Activated CD8-positive, alpha-beta memory T cell treated with anti-CD3 and anti-CD28 coated beads, Interleukin-2, amount 50 U/mL, for 24 hours (primary cell): ENCODE measurements around the gene CYP2W1.
"Not testable (repeated sequence)": the region's sequence is repeated elsewhere in the genome, so short reads cannot be mapped to it uniquely, and the experiment has no call there.

ENCODE experiments used
- DNase-seq: peaks from one replicate; pipeline ENCODE4 v3.0.0-alpha.2; 2020; ENCODE audit errors: extremely low read depth

CYP2W1 gene

DNA sequence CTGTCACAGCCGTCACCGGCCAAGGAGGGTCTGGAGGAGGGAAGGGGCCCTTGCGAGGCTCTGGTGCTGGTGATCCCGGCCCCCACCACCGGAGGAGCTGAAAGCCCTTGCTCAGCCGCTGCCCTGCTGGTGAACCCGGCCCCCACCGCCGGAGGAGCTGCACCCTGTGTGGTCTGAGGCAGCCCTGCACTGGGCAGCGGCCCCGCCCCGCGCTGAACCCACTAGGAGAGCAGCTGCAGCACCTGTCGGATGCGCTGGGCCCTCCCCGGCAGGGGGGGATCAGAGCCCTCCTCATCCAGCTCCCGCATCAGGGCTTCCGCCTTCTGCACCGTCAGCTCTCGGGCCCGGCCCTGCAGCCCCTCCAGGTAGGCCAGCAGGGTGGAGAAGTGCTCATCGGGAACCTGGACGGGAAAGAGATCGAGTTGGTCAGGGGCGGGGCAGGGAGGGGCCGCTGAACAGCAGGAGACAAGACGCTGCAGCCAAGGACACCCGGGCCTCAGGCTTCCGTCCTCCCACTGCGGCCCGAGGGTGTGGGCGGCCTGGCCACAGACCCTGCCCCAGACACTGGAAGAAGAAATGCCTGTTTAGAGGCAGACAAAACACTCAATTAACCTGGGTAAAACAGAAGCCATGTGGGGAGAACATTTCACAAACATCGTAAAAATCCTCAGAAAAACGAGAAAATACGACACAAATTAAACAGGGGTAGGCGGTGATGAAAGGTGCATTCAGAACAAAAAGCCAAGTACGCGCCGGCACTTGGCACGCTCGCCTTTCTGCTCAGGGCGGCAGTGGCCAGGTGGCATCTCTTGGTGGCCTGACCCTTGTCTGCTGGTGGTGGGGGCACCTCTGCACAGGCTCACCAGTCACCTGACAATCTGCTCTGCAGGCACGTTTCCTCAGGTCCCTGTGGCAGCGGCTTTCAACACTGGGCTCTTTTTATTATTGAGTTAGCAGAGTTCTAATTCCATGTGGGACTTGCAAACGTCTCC lies 14.7 kb downstream of the CYP2W1 start:
- DNase-seq = no peak

DNA sequence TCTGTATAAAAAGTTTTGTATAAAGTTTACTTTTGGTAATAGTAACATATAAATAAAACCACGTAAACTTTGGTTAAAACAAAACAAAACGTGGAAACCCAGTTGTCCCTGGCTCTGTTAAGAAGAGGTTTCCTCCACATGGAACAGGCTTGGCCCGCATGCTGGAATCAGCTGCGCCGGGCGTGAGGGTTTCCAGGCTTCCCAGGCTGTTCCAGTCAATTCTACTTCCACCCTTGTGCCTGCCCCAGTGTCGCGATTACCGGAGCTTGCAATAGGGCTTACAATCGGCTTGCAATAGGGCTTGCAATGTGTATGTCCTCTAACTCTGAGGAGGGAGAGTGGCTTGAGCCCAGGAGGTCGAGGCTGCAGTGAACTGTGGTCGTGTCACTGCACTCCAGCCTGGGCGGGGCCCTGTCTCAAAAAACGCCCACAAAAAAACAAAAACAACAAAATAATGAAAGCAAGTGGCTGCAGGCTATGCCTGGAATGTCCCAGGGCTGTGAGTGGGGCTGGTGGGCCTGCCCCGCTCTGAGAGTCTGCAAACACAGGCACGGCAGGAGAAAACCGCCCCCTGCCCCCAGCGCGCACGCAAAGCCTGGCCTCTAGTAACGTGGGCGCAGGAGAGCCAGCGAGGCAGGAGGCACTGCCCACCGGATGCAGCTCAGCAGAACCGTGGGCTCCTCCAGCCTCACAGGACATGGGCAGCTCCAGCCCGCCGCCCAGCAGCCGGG lies 16.3 kb downstream of the CYP2W1 start:
- DNase-seq = no peak

DNA sequence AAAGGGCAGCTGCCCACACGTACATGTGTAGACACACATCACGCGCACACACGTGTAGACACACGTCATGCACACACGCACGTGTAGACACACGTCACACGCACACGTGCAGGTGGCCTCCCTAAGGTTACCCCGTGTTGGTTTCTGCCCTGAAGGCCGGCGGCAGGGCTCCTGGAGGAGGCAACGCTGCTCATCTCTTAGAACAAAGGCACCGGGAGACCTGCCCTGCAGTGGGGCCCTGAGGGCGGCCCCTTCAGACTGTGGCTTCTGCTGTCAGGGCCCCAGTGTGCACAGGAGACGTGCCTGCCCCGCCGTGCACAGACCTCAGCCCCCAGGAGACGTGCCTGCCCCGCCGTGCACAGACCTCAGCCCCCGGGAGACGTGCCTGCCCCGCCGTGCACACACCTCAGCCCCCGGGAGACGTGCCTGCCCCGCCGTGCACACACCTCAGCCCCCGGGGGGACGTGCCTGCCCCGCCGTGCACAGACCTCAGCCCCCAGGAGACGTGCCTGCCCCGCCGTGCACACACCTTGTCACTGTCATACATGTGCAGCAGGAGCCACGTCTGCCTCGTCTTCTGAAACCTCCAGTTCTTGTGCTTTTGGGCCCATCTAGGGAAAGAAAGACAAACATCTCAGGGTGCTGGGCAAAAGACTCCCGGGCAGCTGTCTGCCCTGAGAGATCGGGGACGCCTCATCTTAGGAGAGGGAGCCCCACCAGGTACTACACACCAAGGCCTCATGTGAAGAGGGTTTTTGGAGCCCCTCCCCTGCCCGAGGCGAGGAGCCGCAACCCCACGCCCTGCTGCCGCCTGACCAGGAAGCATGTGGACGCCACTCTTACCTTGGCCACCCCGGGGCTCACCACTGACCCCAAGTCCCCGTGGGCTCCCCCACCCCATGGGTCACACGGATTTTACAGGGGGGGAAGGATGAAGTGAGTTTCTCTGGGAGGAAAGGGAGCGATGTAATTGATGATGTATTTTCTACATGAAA lies 17.3 kb downstream of the CYP2W1 start:
- no peak for DNase-seq

GRCh38 chr7:1001069-1001770 lies 18.2 kb downstream of the CYP2W1 start:
- not testable (repeated sequence) for DNase-seq

DNA sequence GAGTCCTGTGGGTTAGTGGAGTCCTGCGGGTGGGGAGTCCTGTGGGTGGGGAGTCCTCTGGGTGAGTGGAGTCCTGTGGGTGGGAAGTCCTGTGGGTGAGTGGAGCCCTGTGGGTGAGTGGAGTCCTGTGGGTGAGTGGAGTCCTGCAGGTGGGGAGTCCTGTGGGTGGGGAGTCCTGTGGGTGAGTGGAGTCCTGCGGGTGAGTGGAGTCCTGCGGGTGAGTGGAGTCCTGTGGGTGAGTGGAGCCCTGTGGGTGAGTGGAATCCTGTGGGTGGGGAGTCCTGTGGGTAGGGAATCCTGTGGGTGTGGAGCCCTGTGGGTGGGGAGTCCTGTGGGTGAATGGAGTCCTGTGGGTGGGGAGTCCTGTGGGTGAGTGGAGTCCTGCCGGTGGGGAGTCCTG lies 19.0 kb downstream of the CYP2W1 start:
- not testable (repeated sequence) for DNase-seq

DNA sequence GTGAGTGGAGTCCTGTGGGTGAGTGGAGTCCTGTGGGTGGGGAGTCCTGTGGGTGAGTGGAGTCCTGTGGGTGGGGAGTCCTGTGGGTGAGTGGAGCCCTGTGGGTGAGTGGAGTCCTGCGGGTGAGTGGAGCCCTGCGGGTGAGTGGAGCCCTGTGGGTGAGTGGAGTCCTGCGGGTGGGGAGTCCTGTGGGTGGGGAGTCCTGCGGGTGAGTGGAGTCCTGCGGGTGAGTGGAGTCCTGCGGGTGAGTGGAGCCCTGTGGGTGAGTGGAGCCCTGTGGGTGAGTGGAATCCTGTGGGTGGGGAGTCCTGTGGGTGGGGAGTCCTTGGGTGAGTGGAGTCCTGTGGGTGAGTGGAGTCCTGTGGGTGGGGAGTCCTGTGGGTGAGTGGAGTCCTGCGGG lies 19.5 kb downstream of the CYP2W1 start:
- DNase-seq = not testable (repeated sequence)

DNA sequence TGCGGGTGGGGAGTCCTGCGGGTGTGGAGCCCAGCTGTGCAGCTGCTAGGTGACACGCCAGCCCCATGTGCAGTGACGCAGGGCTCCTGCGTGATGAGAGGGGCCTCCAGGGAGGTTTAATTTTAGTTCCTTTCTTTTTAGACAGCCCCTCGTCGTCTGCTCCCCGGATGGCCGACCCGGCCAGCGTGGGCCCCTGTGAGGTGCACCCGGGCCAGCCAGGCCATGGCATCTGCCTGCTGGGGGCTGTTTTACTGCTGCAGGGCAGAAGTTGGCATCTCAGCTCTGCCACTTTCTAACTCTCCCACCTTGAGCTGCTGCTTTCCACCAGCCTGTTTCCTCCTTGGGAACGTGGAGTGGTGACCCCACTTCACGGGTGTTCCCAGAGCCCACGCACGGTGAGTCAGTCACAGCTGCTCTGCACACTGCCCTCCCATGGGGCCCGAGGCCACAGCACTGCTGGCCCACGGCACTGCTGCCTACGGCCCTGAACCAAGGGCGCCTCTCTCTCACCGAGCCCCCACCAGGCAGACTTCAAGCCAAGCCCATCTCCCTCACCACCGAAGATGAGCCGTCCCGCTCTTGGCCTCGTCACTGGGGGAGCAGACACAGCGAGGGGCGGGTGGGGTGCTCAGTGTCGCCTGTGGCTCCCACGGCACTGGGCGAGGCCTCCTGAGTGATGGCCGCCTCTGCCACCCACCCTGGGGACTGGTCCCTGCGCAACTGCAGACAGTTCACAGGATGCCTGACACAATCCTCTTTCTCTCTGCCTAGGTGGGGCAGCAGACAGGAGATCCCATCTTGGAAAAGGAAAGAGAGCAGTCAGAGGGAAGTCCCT lies 21.3 kb downstream of the CYP2W1 start:
- no peak for DNase-seq

DNA sequence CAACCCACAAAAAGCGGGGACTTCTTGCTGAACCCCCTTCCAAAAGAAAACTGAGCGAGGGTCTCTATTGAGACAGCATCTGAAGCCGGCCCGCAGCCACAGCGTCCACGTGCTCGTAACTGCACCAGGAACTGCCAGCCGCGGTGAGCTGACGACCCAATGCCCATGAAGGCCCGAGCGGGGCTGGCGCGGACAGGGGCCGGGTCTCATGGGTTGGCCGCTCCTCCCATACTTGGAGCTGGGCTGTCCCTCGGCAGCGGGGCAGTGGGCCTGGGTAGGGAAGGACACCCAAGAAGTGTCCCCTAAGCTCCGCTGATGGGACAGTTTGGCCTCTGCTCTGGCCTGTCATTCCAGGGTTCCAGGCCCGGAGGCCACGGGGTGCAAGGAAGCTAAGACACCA lies 22.3 kb downstream of the CYP2W1 start:
- DNase-seq = no peak

- DNase-seq = no peak
These were observed 24.9 kb downstream of the CYP2W1 start for GRCh38 chr7:1007901-1008300.

- DNase-seq = no peak
These were observed 25.9 kb downstream of the CYP2W1 start for GRCh38 chr7:1008733-1009363.

GRCh38 chr7:1009747-1010146 lies 26.8 kb downstream of the CYP2W1 start:
- no peak for DNase-seq

- no peak for DNase-seq
These were observed 27.2 kb downstream of the CYP2W1 start for GRCh38 chr7:1010226-1010625.

GRCh38 chr7:1011297-1012003 lies 28.5 kb downstream of the CYP2W1 start:
- no peak for DNase-seq

DNA sequence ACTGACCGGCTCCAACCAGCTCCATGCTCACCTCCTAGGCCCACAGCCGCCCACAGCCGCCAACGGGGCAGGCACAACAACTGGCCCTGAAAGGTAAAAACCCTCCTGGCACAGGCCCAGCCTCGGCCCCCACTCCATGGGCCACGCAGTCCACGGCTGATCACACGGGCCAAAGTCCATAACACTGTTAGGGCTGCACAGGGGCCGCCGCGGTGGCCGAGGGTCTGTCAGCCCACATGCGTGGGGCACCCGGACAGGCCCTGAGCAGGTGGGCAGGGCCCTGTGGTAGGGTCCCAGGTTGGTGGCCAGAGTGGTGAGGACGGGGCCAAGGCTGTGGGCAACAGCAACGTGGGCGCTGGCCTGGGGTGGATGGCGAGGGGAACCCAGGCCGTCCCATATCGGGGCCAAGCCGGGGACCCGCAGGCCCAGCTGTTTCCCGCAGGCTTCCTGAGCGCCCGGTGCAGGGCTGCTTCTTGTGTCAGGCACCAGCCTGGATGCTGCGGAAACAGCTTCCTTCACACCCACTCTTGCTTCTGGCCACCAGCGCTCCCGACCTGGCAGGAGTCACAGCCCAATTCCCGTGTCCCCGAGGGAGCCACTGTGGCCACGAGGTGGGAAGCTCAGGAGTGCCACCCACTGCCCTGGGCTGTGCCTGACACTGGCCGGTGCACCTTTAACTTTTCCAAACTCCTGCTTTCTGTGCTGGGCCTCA lies 29.2 kb downstream of the CYP2W1 start:
- no peak for DNase-seq

- no peak for DNase-seq
These were observed 29.7 kb downstream of the CYP2W1 start for GRCh38 chr7:1012716-1013095.

DNA sequence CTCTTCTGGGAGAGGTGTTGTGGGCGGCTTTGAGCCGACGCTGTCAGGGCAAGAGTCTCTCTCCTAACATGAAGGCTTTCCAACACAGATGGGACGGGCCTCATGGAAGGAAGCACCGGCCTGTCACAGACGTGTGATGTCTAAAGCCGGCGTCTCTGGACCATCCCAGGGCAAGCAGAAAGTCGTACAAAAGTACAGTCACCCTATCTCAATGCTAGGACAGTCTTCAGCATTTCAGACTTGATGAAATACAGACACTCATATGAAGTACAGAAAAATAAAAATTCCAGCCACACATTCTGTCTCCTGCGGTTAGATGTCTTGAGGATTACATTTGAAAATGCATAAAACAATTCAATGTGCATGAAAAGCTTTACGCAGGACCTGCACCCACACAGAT lies 30.6 kb downstream of the CYP2W1 start:
- DNase-seq = no peak

- no peak for DNase-seq
These were observed 31.7 kb downstream of the CYP2W1 start for GRCh38 chr7:1014681-1015080.
